HG02623 (cell line): ENCODE measurements around the gene GHRL.
"Not testable (repeated sequence)": the region's sequence is repeated elsewhere in the genome, so short reads cannot be mapped to it uniquely, and the experiment has no call there.

ENCODE experiments used
- ATAC-seq: cut with Tn5 transposase; IDR thresholded peaks from one replicate; pipeline ENCODE4 v1.9.1; 2021; ENCODE audit warnings: moderate library complexity; ENCODE audit not compliant: unreplicated experiment

GHRL gene

GRCh38 chr3:10300087-10300486 is 7.3 kb upstream of the GHRL start:
- peak; percentile 13 for ATAC-seq

- peak; percentile 46 for ATAC-seq
These were observed 6.9 kb upstream of the GHRL start for GRCh38 chr3:10299679-10300078.

GRCh38 chr3:10299175-10299574 is 6.4 kb upstream of the GHRL start:
- ATAC-seq = no peak

GRCh38 chr3:10298064-10298463 is 5.3 kb upstream of the GHRL start:
- ATAC-seq = not testable (repeated sequence)

- no peak for ATAC-seq
These were observed 1.4 kb upstream of the GHRL start for GRCh38 chr3:10294030-10294586.

- no peak for ATAC-seq
These were observed 1.1 kb downstream of the GHRL start for GRCh38 chr3:10291641-10292040.

- no peak for ATAC-seq
These were observed 2.1 kb downstream of the GHRL start for GRCh38 chr3:10290481-10291176.

- no peak for ATAC-seq
These were observed 2.9 kb downstream of the GHRL start for GRCh38 chr3:10289787-10290355.

GRCh38 chr3:10289077-10289476 is 3.7 kb downstream of the GHRL start:
- no peak for ATAC-seq

GRCh38 chr3:10288575-10288960 is 4.2 kb downstream of the GHRL start:
- no peak for ATAC-seq

- ATAC-seq = no peak
These were observed 4.7 kb downstream of the GHRL start for GRCh38 chr3:10287936-10288574.

GRCh38 chr3:10286596-10287295 is 6.0 kb downstream of the GHRL start:
- no peak for ATAC-seq

- no peak for ATAC-seq
These were observed 6.6 kb downstream of the GHRL start for GRCh38 chr3:10286133-10286524.

GRCh38 chr3:10285272-10286132 is 7.2 kb downstream of the GHRL start:
- ATAC-seq = no peak

GRCh38 chr3:10284496-10284895 is 8.3 kb downstream of the GHRL start:
- ATAC-seq = no peak

- no peak for ATAC-seq
These were observed 9.1 kb downstream of the GHRL start for GRCh38 chr3:10283638-10284037.

- no peak for ATAC-seq
These were observed 10.8 kb downstream of the GHRL start for GRCh38 chr3:10281951-10282350.

- no peak for ATAC-seq
These were observed 12.2 kb downstream of the GHRL start for GRCh38 chr3:10280571-10280970.

GRCh38 chr3:10280177-10280529 is 12.6 kb downstream of the GHRL start:
- no peak for ATAC-seq

- ATAC-seq = no peak
These were observed 13.2 kb downstream of the GHRL start for GRCh38 chr3:10279384-10280176.
